Neuronal stem cell (in vitro differentiated cells): ENCODE measurements around the gene RNF175.
A peak's percentile ranks its signal among the peaks of the same experiment; 100 is the strongest.

Experiments
- DNase-seq: peaks from one replicate; pipeline ENCODE4 v3.0.0-alpha.2; 2013; ENCODE audit warnings: low spot score
- H2AFZ ChIP-seq: one replicate; pipeline ENCODE4 v1.6.1; 2013; ENCODE audit warnings: mild to moderate bottlenecking, low read length, inconsistent platforms
- H2AK5ac ChIP-seq: 2 replicates; pipeline ENCODE4 v1.6.1; 2013; ENCODE audit warnings: low read depth, mild to moderate bottlenecking, inconsistent platforms, low read length, moderate library complexity, mixed read lengths
- H2BK120ac ChIP-seq: 2 replicates; pipeline ENCODE4 v1.6.1; 2013; ENCODE audit warnings: low read depth, mild to moderate bottlenecking, inconsistent platforms, low read length, moderate library complexity, mixed read lengths
- H2BK12ac ChIP-seq: one replicate; pipeline ENCODE4 v1.6.1; 2013; ENCODE audit warnings: low read length, inconsistent platforms
- H2BK15ac ChIP-seq: 2 replicates; pipeline ENCODE4 v1.6.1; 2013; ENCODE audit warnings: mild to moderate bottlenecking, low read length, inconsistent platforms, mixed read lengths
- H2BK5ac ChIP-seq: one replicate; pipeline ENCODE4 v1.6.1; 2013; ENCODE audit warnings: inconsistent platforms, mild to moderate bottlenecking, low read length, moderate library complexity
- H3K14ac ChIP-seq: one replicate; pipeline ENCODE4 v1.6.1; 2013; ENCODE audit warnings: low read length, inconsistent platforms
- H3K18ac ChIP-seq: 2 replicates; pipeline ENCODE4 v1.6.1; 2013; ENCODE audit warnings: low read length, inconsistent platforms
- H3K23ac ChIP-seq: 2 replicates; pipeline ENCODE4 v1.6.1; 2013; ENCODE audit warnings: low read depth, mild to moderate bottlenecking, mixed read lengths, low read length, inconsistent platforms; ENCODE audit not compliant: poor library complexity
- H3K27ac ChIP-seq: replicated peaks from 3 replicates; pipeline ENCODE4 v1.5.1; 2013; ENCODE audit warnings: low read length, inconsistent platforms
- H3K27me3 ChIP-seq, 3 experiments: 2 replicates each; pipeline ENCODE4 v1.6.1; 2013; ENCODE audit warnings: low read length in 3 of 3, mild to moderate bottlenecking in 2 of 3, inconsistent platforms in 1 of 3, low read depth in 1 of 3, mixed read lengths in 1 of 3, moderate library complexity in 1 of 3; ENCODE audit not compliant: control insufficient read depth in 3 of 3, insufficient read depth in 3 of 3
- H3K36me3 ChIP-seq, 2 donors: replicated peaks in 1 of 2; 2 replicates each; pipeline ENCODE4 v1.6.1; 2013; ENCODE audit warnings: low read length in 2 of 2; ENCODE audit not compliant: control insufficient read depth in 2 of 2, insufficient read depth in 2 of 2
- H3K4ac ChIP-seq: 2 replicates; pipeline ENCODE4 v1.6.1; 2013; ENCODE audit warnings: inconsistent platforms, mild to moderate bottlenecking, low read length, moderate library complexity
- H3K4me1 ChIP-seq, 2 donors: 1 replicate in 1 of 2; 2 replicates in 1 of 2; pipeline ENCODE4 v1.6.1; 2013; ENCODE audit warnings: low read length in 2 of 2, low read depth in 1 of 2; ENCODE audit not compliant: control insufficient read depth in 2 of 2, insufficient read depth in 1 of 2
- H3K4me2 ChIP-seq: one replicate; pipeline ENCODE4 v1.6.1; 2013; ENCODE audit warnings: mild to moderate bottlenecking, low read length, inconsistent platforms; ENCODE audit not compliant: insufficient read depth, poor library complexity, severe bottlenecking
- H3K4me3 ChIP-seq, 2 donors: 2 replicates each; pipeline ENCODE4 v1.5.1; 2013; ENCODE audit warnings: low read length in 2 of 2, mild to moderate bottlenecking in 2 of 2, inconsistent platforms in 1 of 2, moderate library complexity in 1 of 2
- H3K79me1 ChIP-seq: one replicate; pipeline ENCODE4 v1.6.1; 2013; ENCODE audit warnings: low read depth, mild to moderate bottlenecking, inconsistent platforms, low read length, moderate library complexity
- H3K9ac ChIP-seq: one replicate; pipeline ENCODE4 v1.6.1; 2013; ENCODE audit warnings: mild to moderate bottlenecking, low read depth, low read length, inconsistent platforms; ENCODE audit not compliant: poor library complexity
- H3K9me3 ChIP-seq, 2 donors: replicated peaks in 1 of 2; 2 replicates each; pipeline versions ENCODE3 to v1.6.1; 2013; ENCODE audit warnings: low read length in 2 of 2, mild to moderate bottlenecking in 2 of 2, inconsistent platforms in 1 of 2, low read depth in 1 of 2, mixed read lengths in 1 of 2, moderate library complexity in 1 of 2; ENCODE audit not compliant: control insufficient read depth in 2 of 2, insufficient read depth in 1 of 2
- H4K8ac ChIP-seq: one replicate; pipeline ENCODE4 v1.6.1; 2013; ENCODE audit warnings: low read depth, mild to moderate bottlenecking, inconsistent platforms, low read length, moderate library complexity
- H4K91ac ChIP-seq: one replicate; pipeline ENCODE4 v1.6.1; 2013; ENCODE audit warnings: low read length, low read depth, mild to moderate bottlenecking, inconsistent platforms; ENCODE audit not compliant: poor library complexity
- WGBS, 2 donors: extraction: QIAGEN DNeasy Blood & Tissue Kit; methylation state at CpG; one replicate each; pipeline ENCODE4 v1.1.7; 2013; ENCODE audit warnings: missing lambda C conversion rate in 2 of 2, mixed read lengths in 1 of 2; ENCODE audit not compliant: insufficient read length in 2 of 2, insufficient replicate concordance in 1 of 2; ENCODE audit errors: extremely low coverage in 2 of 2; 5-methylcytosine and 5-hydroxymethylcytosine counted together

The RNF175 gene

DNA sequence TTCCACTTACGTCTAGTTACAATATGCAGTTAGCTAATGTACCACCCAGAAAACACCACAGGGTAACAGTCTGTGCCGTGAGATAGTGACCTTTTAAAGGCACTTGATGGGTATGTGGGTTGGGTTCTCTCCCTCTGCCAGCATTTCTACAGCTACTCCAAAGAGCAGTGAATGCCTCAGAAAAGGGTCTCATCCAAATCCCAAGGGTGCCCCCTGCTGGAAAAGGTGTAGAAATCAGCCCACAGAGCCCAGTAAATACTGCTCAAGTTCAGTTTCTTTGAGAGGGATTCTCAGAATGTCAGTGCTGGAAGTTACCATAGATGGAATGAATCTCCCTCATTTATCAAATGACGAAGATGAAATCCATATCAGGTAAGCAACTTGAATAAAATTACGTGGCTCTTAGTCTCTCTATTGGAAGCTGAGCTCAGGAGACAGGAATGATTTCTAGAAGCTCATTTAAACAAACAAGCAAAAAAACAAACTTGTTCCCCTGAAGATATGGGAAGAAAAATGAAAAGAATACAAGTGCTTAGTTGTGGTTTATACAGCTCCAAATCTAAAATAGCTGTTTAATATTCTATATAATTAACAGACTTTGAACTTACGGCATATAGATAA is 9.5 kb downstream of the RNF175 start:
- Histone ChIP-seq H2AK5ac (no peak overlapping the region), H4K91ac (no peak overlapping the region), H3K9ac (no peak overlapping the region), H2BK5ac (no peak overlapping the region), H2AFZ (no peak overlapping the region), H3K4me1 (peaks cover 0 to 6% of the 10 kb centered on the region in 2 donors), H3K9me3 (peaks cover 10 to 12% of the 10 kb centered on the region in 2 donors), H3K27ac (no peak overlapping the region), H3K79me1 (peaks cover 5% of the 10 kb centered on the region), H2BK120ac (no peak overlapping the region), H3K4ac (no peak overlapping the region), H3K36me3 (peaks cover 12 to 13% of the 10 kb centered on the region in 2 donors), H3K27me3 (no peaks in the 10 kb centered on the region), H3K23ac (no peak overlapping the region), H3K4me3 (no peak overlapping the region), H3K14ac (no peak overlapping the region), H4K8ac (no peak overlapping the region), H2BK12ac (no peak overlapping the region), H3K4me2 (no peak overlapping the region), H2BK15ac (no peak overlapping the region), H3K18ac (no peak overlapping the region)
- WGBS, 2 donors = no CpG with 5 or more reads among the region's 5 CpGs
- DNase-seq = peak; percentile 77

- peaks cover 0 to 6% of the 10 kb centered on the region in 2 donors for H3K4me1 ChIP-seq
- H3K18ac ChIP-seq = no peak overlapping the region
- no peak overlapping the region for H3K4me2 ChIP-seq
- no CpG with 5 or more reads among the region's 6 CpGs for WGBS, 2 donors
- no peak for DNase-seq
- H3K79me1 ChIP-seq = peaks cover 5% of the 10 kb centered on the region
- no peak overlapping the region for H2BK5ac ChIP-seq
- no peak overlapping the region for H2AK5ac ChIP-seq
- no peaks in the 10 kb centered on the region for H3K27me3 ChIP-seq
- H3K4ac ChIP-seq = no peak overlapping the region
- H4K91ac ChIP-seq = no peak overlapping the region
- H2BK120ac ChIP-seq = no peak overlapping the region
- H3K9ac ChIP-seq = no peak overlapping the region
- H3K14ac ChIP-seq = no peak overlapping the region
- peaks cover 0 to 2% of the 10 kb centered on the region in 2 donors for H3K9me3 ChIP-seq
- peaks cover 18 to 20% of the 10 kb centered on the region in 2 donors for H3K36me3 ChIP-seq
- no peak overlapping the region for H4K8ac ChIP-seq
- no peak overlapping the region for H3K23ac ChIP-seq
- no peak overlapping the region for H2BK12ac ChIP-seq
- H3K4me3 ChIP-seq = no peak overlapping the region
- H2BK15ac ChIP-seq = no peak overlapping the region
- H3K27ac ChIP-seq = no peak overlapping the region
- H2AFZ ChIP-seq = no peak overlapping the region
Observed at GRCh38 chr4:153748378-153748777, 11.4 kb downstream of the RNF175 start.

DNA sequence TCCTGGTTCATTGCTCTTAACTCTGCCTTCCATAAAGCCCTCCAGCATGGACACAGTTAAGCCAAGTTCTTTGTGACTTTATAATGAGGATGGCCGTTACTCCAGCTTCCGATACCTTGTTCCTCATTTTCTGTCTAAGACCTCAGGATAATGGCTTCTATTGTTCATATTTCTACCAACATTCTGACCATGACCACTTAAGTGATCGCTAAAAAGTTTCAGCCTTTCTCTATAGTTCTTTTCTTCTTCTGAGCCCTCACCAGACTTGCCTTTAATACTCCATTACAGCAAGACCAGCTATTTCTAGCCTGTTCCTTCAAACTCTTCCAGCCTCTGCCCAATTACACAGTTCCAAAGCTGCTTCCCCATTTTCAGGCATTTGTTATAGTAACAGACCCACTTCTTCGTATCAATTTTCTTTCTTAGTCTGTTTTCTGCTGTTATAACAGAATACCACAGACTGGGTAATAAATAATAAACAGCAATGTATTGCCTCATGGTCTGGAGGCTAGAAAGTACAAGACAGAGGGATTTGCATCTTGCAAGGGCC is 12.3 kb downstream of the RNF175 start:
- H2BK15ac ChIP-seq = no peak overlapping the region
- no peak overlapping the region for H2BK12ac ChIP-seq
- H3K36me3 ChIP-seq = peaks cover 18 to 26% of the 10 kb centered on the region in 2 donors
- no peak overlapping the region for H3K18ac ChIP-seq
- H2BK120ac ChIP-seq = no peak overlapping the region
- no CpG with 5 or more reads among the region's 4 CpGs for WGBS, 2 donors
- H3K79me1 ChIP-seq = peaks cover 5% of the 10 kb centered on the region
- no peak for DNase-seq
- no peak overlapping the region for H2AFZ ChIP-seq
- no peak overlapping the region for H3K23ac ChIP-seq
- H3K4me2 ChIP-seq = no peak overlapping the region
- peaks cover 0 to 4% of the 10 kb centered on the region in 2 donors for H3K4me1 ChIP-seq
- no peaks in the 10 kb centered on the region for H3K27me3 ChIP-seq
- no peak overlapping the region for H2BK5ac ChIP-seq
- no peak overlapping the region for H3K9ac ChIP-seq
- no peak overlapping the region for H4K8ac ChIP-seq
- H3K9me3 ChIP-seq = peaks cover 0 to 2% of the 10 kb centered on the region in 2 donors
- H3K27ac ChIP-seq = no peak overlapping the region
- no peak overlapping the region for H4K91ac ChIP-seq
- H3K4me3 ChIP-seq = no peak overlapping the region
- H3K14ac ChIP-seq = no peak overlapping the region
- H3K4ac ChIP-seq = no peak overlapping the region
- no peak overlapping the region for H2AK5ac ChIP-seq

GRCh38 chr4:153745651-153746050 is 14.2 kb downstream of the RNF175 start:
- Histone ChIP-seq H4K91ac (no peak overlapping the region), H3K79me1 (peaks cover 5% of the 10 kb centered on the region), H3K23ac (no peak overlapping the region), H3K4me3 (no peak overlapping the region), H3K27ac (no peak overlapping the region), H3K36me3 (peaks cover 26 to 28% of the 10 kb centered on the region in 2 donors), H3K4me2 (no peak overlapping the region), H3K9me3 (peaks cover 7 to 9% of the 10 kb centered on the region in 2 donors), H2BK15ac (no peak overlapping the region), H3K4ac (no peak overlapping the region), H2BK5ac (no peak overlapping the region), H3K4me1 (peaks cover 0 to 4% of the 10 kb centered on the region in 2 donors), H3K18ac (no peak overlapping the region), H2BK120ac (no peak overlapping the region), H3K14ac (no peak overlapping the region), H3K9ac (no peak overlapping the region), H2BK12ac (no peak overlapping the region), H3K27me3 (no peaks in the 10 kb centered on the region), H2AFZ (no peak overlapping the region), H2AK5ac (no peak overlapping the region), H4K8ac (no peak overlapping the region)
- no peak for DNase-seq
